Amniotic stem cell (primary cell): ENCODE measurements around the gene DOK3.

Experiments
- DNase-seq: peaks from one replicate; lab custom pipeline; 2025; lab: John Stamatoyannopoulos, UW

The DOK3 gene

GRCh38 chr5:177509381-177509951, at the start of gene DOK3:
Gene DOK3, minus strand, starts transcription at chr5:177509826. Its CDS starts 286 bp downstream, at chr5:177509540.
- no peak for DNase-seq

GRCh38 chr5:177557796-177558195, 48.2 kb upstream of the DOK3 start:
- DNase-seq: no peak

GRCh38 chr5:177557041-177557647, 47.5 kb upstream of the DOK3 start:
- no peak for DNase-seq

GRCh38 chr5:177555665-177556064, 46.0 kb upstream of the DOK3 start:
- DNase-seq: no peak

GRCh38 chr5:177555228-177555627, 45.6 kb upstream of the DOK3 start:
- DNase-seq: no peak

- DNase-seq: peak; percentile 86
Measured at GRCh38 chr5:177554474-177555111, 45.0 kb upstream of the DOK3 start, which contains the start of gene FAM193B. Gene FAM193B, minus strand, starts transcription at chr5:177554563. Its CDS starts 105 bp downstream, at chr5:177554458.

GRCh38 chr5:177553671-177554429, 44.2 kb upstream of the DOK3 start:
- DNase-seq: no peak

- DNase-seq: no peak
Measured at GRCh38 chr5:177552839-177553455, 43.3 kb upstream of the DOK3 start.

GRCh38 chr5:177550122-177550521, 40.5 kb upstream of the DOK3 start:
- DNase-seq: no peak

- no peak for DNase-seq
Measured at GRCh38 chr5:177548495-177548894, 38.9 kb upstream of the DOK3 start.

GRCh38 chr5:177547736-177548135, 38.1 kb upstream of the DOK3 start:
- DNase-seq: no peak

GRCh38 chr5:177546258-177546741, 36.7 kb upstream of the DOK3 start:
- peak; percentile 94 for DNase-seq

- no peak for DNase-seq
Measured at GRCh38 chr5:177545487-177546257, 36.0 kb upstream of the DOK3 start.

- no peak for DNase-seq
Measured at GRCh38 chr5:177542816-177543465, 33.3 kb upstream of the DOK3 start.

GRCh38 chr5:177540438-177540837, 30.8 kb upstream of the DOK3 start:
- DNase-seq: no peak

GRCh38 chr5:177539411-177539810, 29.8 kb upstream of the DOK3 start:
- no peak for DNase-seq

GRCh38 chr5:177538876-177539275, 29.2 kb upstream of the DOK3 start:
- no peak for DNase-seq

GRCh38 chr5:177537389-177538361, 28.0 kb upstream of the DOK3 start:
- peak; percentile 61 for DNase-seq

GRCh38 chr5:177536386-177536785, 26.8 kb upstream of the DOK3 start:
- DNase-seq: no peak

- no peak for DNase-seq
Measured at GRCh38 chr5:177535125-177535524, 25.5 kb upstream of the DOK3 start.
